Endothelial cell of umbilical vein (primary cell): Measurements from ENCODE around the gene LTB4R. TPM values are rescaled to one million over a fixed set of nuclear protein-coding genes. Genes with fewer than 3 reads are reported as not detected.

Source experiments
- BruUV-seq: library from RNA; stranded (reverse); fragments of 400-500 nt; replicated peaks from 2 replicates; lab custom pipeline; 2021; lab: Mats Ljungman, UMichigan
- CTCF ChIA-PET: fragments of 300-600, 350-600 bp; sonication (Branson Sonifier 250); formaldehyde crosslinking; loops from one replicate; lab custom pipeline; 2021; ENCODE audit warnings: antibody characterized with exemption, inconsistent platforms; lab: Charles Lee
- POLR2A ChIA-PET: fragments of 300-600, 350-600 bp; sonication (Branson Sonifier 250); formaldehyde crosslinking; loops from one replicate; lab custom pipeline; 2021; ENCODE audit warnings: antibody characterized with exemption, inconsistent platforms; lab: Charles Lee
- DNase-seq: peaks from one replicate; pipeline ENCODE4 v3.0.0-alpha.2; 2011; ENCODE audit warnings: low read depth, low spot score
- FAIRE-seq: peaks from 2 replicates; lab custom pipeline; 2011; peaks lifted over from hg19 to GRCh38; lab: Jason Lieb, UNC
- H2AFZ ChIP-seq: 2 replicates; pipeline ENCODE4 v1.6.0; 2012; ENCODE audit warnings: low read depth, low read length, control low read depth, inconsistent platforms
- H3K27ac ChIP-seq: 2 replicates; pipeline ENCODE4 v1.5.1; 2011; ENCODE audit warnings: low read depth, mild to moderate bottlenecking, control low read depth, low read length, moderate library complexity; ENCODE audit not compliant: insufficient read depth
- H3K27me3 ChIP-seq, 2 experiments: 2 replicates each; pipeline versions ENCODE4 v1.6.0 to v1.6.1; 2011; ENCODE audit warnings: low read length in 2 of 2, mixed read lengths in 1 of 2; ENCODE audit not compliant: control insufficient read depth in 2 of 2, insufficient read depth in 2 of 2
- H3K36me3 ChIP-seq, 2 experiments: 2 replicates in 1 of 2; 3 replicates in 1 of 2; pipeline ENCODE4 v1.5.1; 2011; ENCODE audit warnings: low read length in 2 of 2, mild to moderate bottlenecking in 1 of 2, moderate library complexity in 1 of 2; ENCODE audit not compliant: control insufficient read depth in 2 of 2, insufficient read depth in 2 of 2; ENCODE audit errors: extremely low read depth in 1 of 2
- H3K4me1 ChIP-seq: 3 replicates; pipeline ENCODE4 v1.5.1; 2011; ENCODE audit warnings: mild to moderate bottlenecking, low read length; ENCODE audit not compliant: control insufficient read depth, insufficient read depth; ENCODE audit errors: extremely low read depth
- H3K4me2 ChIP-seq: 2 replicates; pipeline ENCODE4 v1.6.1; 2011; ENCODE audit warnings: low read length, control low read depth, mixed read lengths; ENCODE audit not compliant: insufficient read depth
- H3K4me3 ChIP-seq, 3 experiments: fragments of 200-600 bp in 1 of 3; sonication (generic), shearing (Covaris generic) in 1 of 3; replicated peaks in 1 of 3; 2 replicates each; pipeline ENCODE4 v1.5.1; 2011 to 2016; ENCODE audit warnings: control low read depth in 3 of 3, low read length in 3 of 3, mild to moderate bottlenecking in 2 of 3, inconsistent platforms in 1 of 3, low read depth in 1 of 3, moderate library complexity in 1 of 3; ENCODE audit not compliant: insufficient read depth in 1 of 3
- H3K79me2 ChIP-seq: 2 replicates; pipeline ENCODE4 v1.6.0; 2012; ENCODE audit warnings: low read length, inconsistent platforms; ENCODE audit not compliant: control insufficient read depth, insufficient read depth
- H3K9ac ChIP-seq: replicated peaks from 2 replicates; pipeline ENCODE3; 2011; ENCODE audit warnings: low read length, control low read depth; ENCODE audit not compliant: insufficient read depth; ENCODE audit errors: extremely low read depth
- H3K9me1 ChIP-seq: replicated peaks from 3 replicates; pipeline ENCODE4 v1.6.0; 2011; ENCODE audit warnings: mild to moderate bottlenecking, low read length; ENCODE audit not compliant: control insufficient read depth, insufficient read depth; ENCODE audit errors: extremely low read depth
- H3K9me3 ChIP-seq: replicated peaks from 2 replicates; pipeline ENCODE4 v1.5.1; 2012; ENCODE audit warnings: low read length, inconsistent platforms; ENCODE audit not compliant: control insufficient read depth, insufficient read depth
- H4K20me1 ChIP-seq: replicated peaks from 2 replicates; pipeline ENCODE3; 2011; ENCODE audit warnings: mild to moderate bottlenecking, low read length; ENCODE audit not compliant: control insufficient read depth, insufficient read depth; ENCODE audit errors: extremely low read depth
- EZH2 ChIP-seq: IDR thresholded peaks from 2 replicates; pipeline ENCODE4 v1.6.1; 2012; ENCODE audit warnings: borderline replicate concordance, low read depth, mild to moderate bottlenecking, moderate library complexity, low read length, inconsistent platforms; ENCODE audit not compliant: severe bottlenecking
- FOS ChIP-seq: IDR thresholded peaks from 2 replicates; pipeline ENCODE4 v1.6.1; 2011; ENCODE audit warnings: mild to moderate bottlenecking, low read length, moderate library complexity, borderline replicate concordance; ENCODE audit not compliant: insufficient read depth
- GATA2 ChIP-seq: IDR thresholded peaks from 2 replicates; pipeline ENCODE4 v1.7.0; 2011; ENCODE audit warnings: low read depth, mild to moderate bottlenecking, moderate library complexity, mixed read lengths, low read length; ENCODE audit not compliant: insufficient read length, insufficient read depth
- JUN ChIP-seq: IDR thresholded peaks from 2 replicates; pipeline ENCODE4 v1.6.1; 2011; ENCODE audit warnings: borderline replicate concordance, low read depth; ENCODE audit not compliant: insufficient read length, insufficient read depth
- MYC ChIP-seq: IDR thresholded peaks from one replicate; pipeline ENCODE4 v1.6.1; 2011; ENCODE audit warnings: mild to moderate bottlenecking, low read depth, low read length
- POLR2A ChIP-seq: IDR thresholded peaks from 2 replicates; pipeline ENCODE4 v1.6.1; 2012; ENCODE audit warnings: low read depth, mild to moderate bottlenecking, control low read depth, low read length
- POLR2AphosphoS5 ChIP-seq: IDR thresholded peaks from 2 replicates; pipeline ENCODE4 v1.6.1; 2012; ENCODE audit warnings: low read depth, mild to moderate bottlenecking, control low read depth, low read length, moderate library complexity; ENCODE audit not compliant: insufficient read depth
- dilution Hi-C: fragments of 300-500 bp; cut with MboI; formaldehyde crosslinking; loops from one replicate; pipeline ENCODE4 v1.15.0; 2019; ENCODE audit warnings: low sequenced_read_pairs; ENCODE audit not compliant: extremely low pct_ligation_motif_present
- intact Hi-C: fragments of 100-400 bp; cut with micrococcal nuclease; formaldehyde crosslinking; loops from one replicate; pipeline ENCODE4 v1.10.0; 2022
- polyA plus RNA-seq, 4 experiments: library from polyadenylated mRNA; depleted of rRNA in 3 of 4; stranded (reverse) in 3 of 4; unstranded in 1 of 4; fragments of >200 nt; gene quantifications; 2 replicates each; pipeline versions ENCODE4 v1.2.1 to v1.2.3, GENCODE V29; 2011 to 2012; ENCODE audit warnings: missing spikeins in 1 of 4
- total RNA-seq: library from RNA; stranded (reverse); gene quantifications from 2 replicates; pipeline ENCODE4 v1.2.3, GENCODE V29; 2021
- TF ChIP-seq, protein P1 (sequence below), 2 donors: IDR thresholded peaks; 1 replicate in 1 of 2; 2 replicates in 1 of 2; pipeline ENCODE4 v1.5.1; 2011; ENCODE audit warnings: low read length in 2 of 2, mild to moderate bottlenecking in 2 of 2, moderate library complexity in 2 of 2, control low read depth in 1 of 2, inconsistent platforms in 1 of 2, low read depth in 1 of 2; ENCODE audit not compliant: insufficient read depth in 1 of 2; ENCODE audit errors: extremely low read depth in 1 of 2
- TF ChIP-seq, protein P2 (sequence below): IDR thresholded peaks from 2 replicates; pipeline ENCODE4 v1.6.1; 2011; ENCODE audit not compliant: insufficient read depth, insufficient read length

The LTB4R gene
- total and polyA plus RNA-seq, 2 donors (not counting 3 experiments of a cell fraction or from before 2014, with no cell fraction given): 9.1 to 10.5 TPM

DNA sequence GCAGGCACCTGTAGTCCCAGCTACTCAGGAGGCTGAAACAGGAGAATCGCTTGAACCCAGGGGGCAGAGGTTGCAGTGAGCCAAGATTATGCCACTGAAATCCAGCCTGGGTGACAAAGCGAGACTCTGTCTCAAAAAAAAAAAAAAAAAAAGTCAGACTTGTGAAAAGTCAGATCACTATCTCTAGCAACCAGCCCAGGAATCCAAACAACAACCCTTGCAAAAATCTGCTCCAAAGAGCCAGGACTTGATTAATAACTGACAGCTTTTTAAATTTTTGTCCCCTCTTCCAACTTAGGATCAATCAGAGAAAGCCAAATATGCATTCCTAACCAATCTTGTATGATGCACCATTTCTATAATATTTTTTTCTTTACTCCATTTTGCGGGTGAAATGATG, 49.0 kb downstream of the LTB4R start:
- POLR2A ChIA-PET: no interaction called here
- no peak overlapping the region for H3K4me2 ChIP-seq
- H4K20me1 ChIP-seq: no peaks in the 10 kb centered on the region
- peaks cover 0 to 3% of the 10 kb centered on the region in 2 experiments for H3K27me3 ChIP-seq
- no peaks in the 10 kb centered on the region for H3K9me1 ChIP-seq
- no TSS peak for BruUV-seq
- dilution Hi-C loops (no loop called here), intact Hi-C loops (no loop called here)
- H3K4me3 ChIP-seq: no peak overlapping the region
- no peaks in the 10 kb centered on the region for H3K9me3 ChIP-seq
- no peak for DNase-seq
- no peaks in the 10 kb centered on the region for H3K36me3 ChIP-seq
- no peak overlapping the region for H2AFZ ChIP-seq
- H3K27ac ChIP-seq: no peak overlapping the region
- H3K9ac ChIP-seq: no peak overlapping the region
- CTCF ChIA-PET: interaction anchor here (1.0 to 8.1 kb wide), 4 partner anchors 18 to 77 kb away, joined by 3 to 62 read pairs (median 28); no protein-coding TSS in a partner anchor
- H3K4me1 ChIP-seq: peaks cover 5% of the 10 kb centered on the region
- H3K79me2 ChIP-seq: no peaks in the 10 kb centered on the region
- FAIRE-seq: no peak
- TF ChIP-seq JUN: no peak
- TF ChIP-seq EZH2: no peak
- no peak for TF ChIP-seq FOS
- no peak for TF ChIP-seq GATA2
- no peak for TF ChIP-seq POLR2A
- TF ChIP-seq MYC: no peak

DNA sequence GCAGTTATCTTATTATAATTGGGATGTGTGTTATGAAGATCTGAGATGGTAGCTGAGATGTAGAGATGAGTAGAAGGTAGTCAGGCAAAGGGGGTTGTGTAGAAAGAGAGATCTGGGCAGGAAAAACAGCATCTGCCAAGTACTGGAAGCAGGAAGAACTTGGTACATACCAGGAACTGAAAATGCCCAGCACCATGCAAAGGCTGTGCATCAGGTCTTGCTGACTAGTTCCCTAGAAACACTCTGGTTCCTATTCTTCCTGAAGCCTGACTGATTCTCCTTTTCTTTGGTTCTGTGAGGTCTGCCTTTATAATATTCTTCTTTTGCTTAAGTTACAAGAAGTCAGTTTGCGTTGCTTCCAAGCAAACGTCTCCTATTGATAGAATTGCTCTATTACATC, 50.0 kb downstream of the LTB4R start:
- H3K9ac ChIP-seq: no peak overlapping the region
- CTCF ChIA-PET: interaction anchor here (0.8 to 8.1 kb wide), 11 partner anchors 10 to 75 kb away, joined by 3 to 62 read pairs (median 4); no protein-coding TSS in a partner anchor
- POLR2A ChIA-PET: no interaction called here
- H3K4me1 ChIP-seq: peaks cover 9% of the 10 kb centered on the region
- H3K27me3 ChIP-seq: peaks cover 0 to 3% of the 10 kb centered on the region in 2 experiments
- H3K79me2 ChIP-seq: no peaks in the 10 kb centered on the region
- BruUV-seq: no TSS peak
- DNase-seq (no peak), FAIRE-seq (no peak)
- no peak overlapping the region for H3K4me2 ChIP-seq
- no peak overlapping the region for H3K4me3 ChIP-seq
- H3K9me3 ChIP-seq: no peaks in the 10 kb centered on the region
- TF ChIP-seq POLR2AphosphoS5 (no peak), JUN (no peak), FOS (no peak), EZH2 (no peak), MYC (no peak)
- TF ChIP-seq, protein P1, sequence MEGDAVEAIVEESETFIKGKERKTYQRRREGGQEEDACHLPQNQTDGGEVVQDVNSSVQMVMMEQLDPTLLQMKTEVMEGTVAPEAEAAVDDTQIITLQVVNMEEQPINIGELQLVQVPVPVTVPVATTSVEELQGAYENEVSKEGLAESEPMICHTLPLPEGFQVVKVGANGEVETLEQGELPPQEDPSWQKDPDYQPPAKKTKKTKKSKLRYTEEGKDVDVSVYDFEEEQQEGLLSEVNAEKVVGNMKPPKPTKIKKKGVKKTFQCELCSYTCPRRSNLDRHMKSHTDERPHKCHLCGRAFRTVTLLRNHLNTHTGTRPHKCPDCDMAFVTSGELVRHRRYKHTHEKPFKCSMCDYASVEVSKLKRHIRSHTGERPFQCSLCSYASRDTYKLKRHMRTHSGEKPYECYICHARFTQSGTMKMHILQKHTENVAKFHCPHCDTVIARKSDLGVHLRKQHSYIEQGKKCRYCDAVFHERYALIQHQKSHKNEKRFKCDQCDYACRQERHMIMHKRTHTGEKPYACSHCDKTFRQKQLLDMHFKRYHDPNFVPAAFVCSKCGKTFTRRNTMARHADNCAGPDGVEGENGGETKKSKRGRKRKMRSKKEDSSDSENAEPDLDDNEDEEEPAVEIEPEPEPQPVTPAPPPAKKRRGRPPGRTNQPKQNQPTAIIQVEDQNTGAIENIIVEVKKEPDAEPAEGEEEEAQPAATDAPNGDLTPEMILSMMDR (IDR thresholded peaks at IDR 0.05; ENCODE audit: extremely low read depth in 1 of 2, insufficient read depth in 1 of 2, low read depth in 1 of 2, low read length in 2 of 2): no peak
- TF ChIP-seq, protein P2, sequence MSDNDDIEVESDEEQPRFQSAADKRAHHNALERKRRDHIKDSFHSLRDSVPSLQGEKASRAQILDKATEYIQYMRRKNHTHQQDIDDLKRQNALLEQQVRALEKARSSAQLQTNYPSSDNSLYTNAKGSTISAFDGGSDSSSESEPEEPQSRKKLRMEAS: no peak
- no peak overlapping the region for H3K27ac ChIP-seq
- H2AFZ ChIP-seq: no peak overlapping the region
- intact Hi-C loops (no loop called here), dilution Hi-C loops (no loop called here)
- no peaks in the 10 kb centered on the region for H3K9me1 ChIP-seq
- H3K36me3 ChIP-seq: no peaks in the 10 kb centered on the region
- no peaks in the 10 kb centered on the region for H4K20me1 ChIP-seq
